ENCODE measurements around the gene PDE4B. TPM values are rescaled to one million over a fixed set of nuclear protein-coding genes. Genes with fewer than 3 reads are reported as not detected.

The PDE4B gene
- total and polyA plus RNA-seq, 9 of the 15 experiments (the other 6 are each of a cell fraction or from before 2014, with no cell fraction given), result 0.09 TPM; not detected in 8

DNA sequence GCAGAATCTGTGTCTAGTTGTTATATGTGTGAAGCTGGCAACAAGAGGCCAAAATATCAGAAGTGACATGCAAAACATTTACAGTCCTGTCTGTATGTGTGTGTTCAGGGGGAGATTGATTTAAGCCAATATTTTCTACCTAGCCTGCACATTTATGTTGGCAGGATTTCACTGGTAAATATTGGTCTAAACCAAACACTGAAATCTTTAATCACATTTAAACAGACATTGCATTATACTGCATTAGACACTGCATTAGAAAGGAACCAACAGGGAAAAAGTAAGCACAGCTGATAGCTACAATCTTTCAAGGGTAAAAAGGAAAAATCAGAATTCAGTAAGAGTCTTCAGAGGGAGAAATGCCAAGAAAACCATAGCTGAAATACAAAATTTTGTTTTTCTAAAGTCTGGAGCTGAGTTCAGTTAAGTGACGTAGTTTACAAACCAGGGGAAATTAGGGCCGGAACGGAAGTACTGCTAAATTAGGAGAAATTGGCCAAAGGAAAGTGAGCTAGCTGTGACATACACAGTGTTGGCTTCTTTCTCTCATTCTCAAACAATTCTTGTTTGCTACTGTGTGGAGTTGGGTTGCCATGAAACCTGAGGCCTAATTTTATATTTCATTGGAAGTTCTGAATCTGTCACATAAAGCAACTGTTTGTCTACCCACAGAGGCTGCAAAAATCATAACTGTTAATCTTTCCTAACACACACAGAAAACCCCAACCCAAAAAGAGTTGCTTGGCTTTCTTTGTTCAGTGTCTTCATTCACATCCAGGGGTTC, 524.0 kb downstream of the PDE4B start (continued):
- TF ChIP-seq, protein P1, sequence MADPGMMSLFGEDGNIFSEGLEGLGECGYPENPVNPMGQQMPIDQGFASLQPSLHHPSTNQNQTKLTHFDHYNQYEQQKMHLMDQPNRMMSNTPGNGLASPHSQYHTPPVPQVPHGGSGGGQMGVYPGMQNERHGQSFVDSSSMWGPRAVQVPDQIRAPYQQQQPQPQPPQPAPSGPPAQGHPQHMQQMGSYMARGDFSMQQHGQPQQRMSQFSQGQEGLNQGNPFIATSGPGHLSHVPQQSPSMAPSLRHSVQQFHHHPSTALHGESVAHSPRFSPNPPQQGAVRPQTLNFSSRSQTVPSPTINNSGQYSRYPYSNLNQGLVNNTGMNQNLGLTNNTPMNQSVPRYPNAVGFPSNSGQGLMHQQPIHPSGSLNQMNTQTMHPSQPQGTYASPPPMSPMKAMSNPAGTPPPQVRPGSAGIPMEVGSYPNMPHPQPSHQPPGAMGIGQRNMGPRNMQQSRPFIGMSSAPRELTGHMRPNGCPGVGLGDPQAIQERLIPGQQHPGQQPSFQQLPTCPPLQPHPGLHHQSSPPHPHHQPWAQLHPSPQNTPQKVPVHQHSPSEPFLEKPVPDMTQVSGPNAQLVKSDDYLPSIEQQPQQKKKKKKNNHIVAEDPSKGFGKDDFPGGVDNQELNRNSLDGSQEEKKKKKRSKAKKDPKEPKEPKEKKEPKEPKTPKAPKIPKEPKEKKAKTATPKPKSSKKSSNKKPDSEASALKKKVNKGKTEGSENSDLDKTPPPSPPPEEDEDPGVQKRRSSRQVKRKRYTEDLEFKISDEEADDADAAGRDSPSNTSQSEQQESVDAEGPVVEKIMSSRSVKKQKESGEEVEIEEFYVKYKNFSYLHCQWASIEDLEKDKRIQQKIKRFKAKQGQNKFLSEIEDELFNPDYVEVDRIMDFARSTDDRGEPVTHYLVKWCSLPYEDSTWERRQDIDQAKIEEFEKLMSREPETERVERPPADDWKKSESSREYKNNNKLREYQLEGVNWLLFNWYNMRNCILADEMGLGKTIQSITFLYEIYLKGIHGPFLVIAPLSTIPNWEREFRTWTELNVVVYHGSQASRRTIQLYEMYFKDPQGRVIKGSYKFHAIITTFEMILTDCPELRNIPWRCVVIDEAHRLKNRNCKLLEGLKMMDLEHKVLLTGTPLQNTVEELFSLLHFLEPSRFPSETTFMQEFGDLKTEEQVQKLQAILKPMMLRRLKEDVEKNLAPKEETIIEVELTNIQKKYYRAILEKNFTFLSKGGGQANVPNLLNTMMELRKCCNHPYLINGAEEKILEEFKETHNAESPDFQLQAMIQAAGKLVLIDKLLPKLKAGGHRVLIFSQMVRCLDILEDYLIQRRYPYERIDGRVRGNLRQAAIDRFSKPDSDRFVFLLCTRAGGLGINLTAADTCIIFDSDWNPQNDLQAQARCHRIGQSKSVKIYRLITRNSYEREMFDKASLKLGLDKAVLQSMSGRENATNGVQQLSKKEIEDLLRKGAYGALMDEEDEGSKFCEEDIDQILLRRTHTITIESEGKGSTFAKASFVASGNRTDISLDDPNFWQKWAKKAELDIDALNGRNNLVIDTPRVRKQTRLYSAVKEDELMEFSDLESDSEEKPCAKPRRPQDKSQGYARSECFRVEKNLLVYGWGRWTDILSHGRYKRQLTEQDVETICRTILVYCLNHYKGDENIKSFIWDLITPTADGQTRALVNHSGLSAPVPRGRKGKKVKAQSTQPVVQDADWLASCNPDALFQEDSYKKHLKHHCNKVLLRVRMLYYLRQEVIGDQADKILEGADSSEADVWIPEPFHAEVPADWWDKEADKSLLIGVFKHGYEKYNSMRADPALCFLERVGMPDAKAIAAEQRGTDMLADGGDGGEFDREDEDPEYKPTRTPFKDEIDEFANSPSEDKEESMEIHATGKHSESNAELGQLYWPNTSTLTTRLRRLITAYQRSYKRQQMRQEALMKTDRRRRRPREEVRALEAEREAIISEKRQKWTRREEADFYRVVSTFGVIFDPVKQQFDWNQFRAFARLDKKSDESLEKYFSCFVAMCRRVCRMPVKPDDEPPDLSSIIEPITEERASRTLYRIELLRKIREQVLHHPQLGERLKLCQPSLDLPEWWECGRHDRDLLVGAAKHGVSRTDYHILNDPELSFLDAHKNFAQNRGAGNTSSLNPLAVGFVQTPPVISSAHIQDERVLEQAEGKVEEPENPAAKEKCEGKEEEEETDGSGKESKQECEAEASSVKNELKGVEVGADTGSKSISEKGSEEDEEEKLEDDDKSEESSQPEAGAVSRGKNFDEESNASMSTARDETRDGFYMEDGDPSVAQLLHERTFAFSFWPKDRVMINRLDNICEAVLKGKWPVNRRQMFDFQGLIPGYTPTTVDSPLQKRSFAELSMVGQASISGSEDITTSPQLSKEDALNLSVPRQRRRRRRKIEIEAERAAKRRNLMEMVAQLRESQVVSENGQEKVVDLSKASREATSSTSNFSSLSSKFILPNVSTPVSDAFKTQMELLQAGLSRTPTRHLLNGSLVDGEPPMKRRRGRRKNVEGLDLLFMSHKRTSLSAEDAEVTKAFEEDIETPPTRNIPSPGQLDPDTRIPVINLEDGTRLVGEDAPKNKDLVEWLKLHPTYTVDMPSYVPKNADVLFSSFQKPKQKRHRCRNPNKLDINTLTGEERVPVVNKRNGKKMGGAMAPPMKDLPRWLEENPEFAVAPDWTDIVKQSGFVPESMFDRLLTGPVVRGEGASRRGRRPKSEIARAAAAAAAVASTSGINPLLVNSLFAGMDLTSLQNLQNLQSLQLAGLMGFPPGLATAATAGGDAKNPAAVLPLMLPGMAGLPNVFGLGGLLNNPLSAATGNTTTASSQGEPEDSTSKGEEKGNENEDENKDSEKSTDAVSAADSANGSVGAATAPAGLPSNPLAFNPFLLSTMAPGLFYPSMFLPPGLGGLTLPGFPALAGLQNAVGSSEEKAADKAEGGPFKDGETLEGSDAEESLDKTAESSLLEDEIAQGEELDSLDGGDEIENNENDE (IDR thresholded peaks at IDR 0.05; ENCODE audit: low read depth, low read length), result no peak
- TF ChIP-seq PHF21A (IDR thresholded peaks at IDR 0.05; ENCODE audit: borderline replicate concordance, low read depth) (no peak), ARNT (IDR thresholded peaks at IDR 0.05) (no peak), POLR3G (IDR thresholded peaks at IDR 0.05; ENCODE audit: extremely low read depth, insufficient read length, insufficient replicate concordance) (no peak), TAF7 (tag; IDR thresholded peaks at IDR 0.05) (no peak), ZNF140 (CRISPR knock-in tag; IDR thresholded peaks at IDR 0.05) (no peak), POLR2AphosphoS2 (IDR thresholded peaks at IDR 0.05; ENCODE audit: low read length) (no peak)
- TF ChIP-seq, protein P2, sequence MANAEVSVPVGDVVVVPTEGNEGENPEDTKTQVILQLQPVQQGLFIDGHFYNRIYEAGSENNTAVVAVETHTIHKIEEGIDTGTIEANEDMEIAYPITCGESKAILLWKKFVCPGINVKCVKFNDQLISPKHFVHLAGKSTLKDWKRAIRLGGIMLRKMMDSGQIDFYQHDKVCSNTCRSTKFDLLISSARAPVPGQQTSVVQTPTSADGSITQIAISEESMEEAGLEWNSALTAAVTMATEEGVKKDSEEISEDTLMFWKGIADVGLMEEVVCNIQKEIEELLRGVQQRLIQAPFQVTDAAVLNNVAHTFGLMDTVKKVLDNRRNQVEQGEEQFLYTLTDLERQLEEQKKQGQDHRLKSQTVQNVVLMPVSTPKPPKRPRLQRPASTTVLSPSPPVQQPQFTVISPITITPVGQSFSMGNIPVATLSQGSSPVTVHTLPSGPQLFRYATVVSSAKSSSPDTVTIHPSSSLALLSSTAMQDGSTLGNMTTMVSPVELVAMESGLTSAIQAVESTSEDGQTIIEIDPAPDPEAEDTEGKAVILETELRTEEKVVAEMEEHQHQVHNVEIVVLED (CRISPR knock-in tag; IDR thresholded peaks at IDR 0.05), result no peak
- TF ChIP-seq, protein P3, sequence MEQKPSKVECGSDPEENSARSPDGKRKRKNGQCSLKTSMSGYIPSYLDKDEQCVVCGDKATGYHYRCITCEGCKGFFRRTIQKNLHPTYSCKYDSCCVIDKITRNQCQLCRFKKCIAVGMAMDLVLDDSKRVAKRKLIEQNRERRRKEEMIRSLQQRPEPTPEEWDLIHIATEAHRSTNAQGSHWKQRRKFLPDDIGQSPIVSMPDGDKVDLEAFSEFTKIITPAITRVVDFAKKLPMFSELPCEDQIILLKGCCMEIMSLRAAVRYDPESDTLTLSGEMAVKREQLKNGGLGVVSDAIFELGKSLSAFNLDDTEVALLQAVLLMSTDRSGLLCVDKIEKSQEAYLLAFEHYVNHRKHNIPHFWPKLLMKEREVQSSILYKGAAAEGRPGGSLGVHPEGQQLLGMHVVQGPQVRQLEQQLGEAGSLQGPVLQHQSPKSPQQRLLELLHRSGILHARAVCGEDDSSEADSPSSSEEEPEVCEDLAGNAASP (IDR thresholded peaks at IDR 0.05), result no peak
